Neural cell (in vitro differentiated cells): ENCODE measurements around the gene REEP1. TPM values are rescaled to one million over a fixed set of nuclear protein-coding genes. Genes with fewer than 3 reads are reported as not detected.

Experiments
- H2AFZ ChIP-seq: fragments of 200-600, 300-800 bp; sonication (generic), shearing (Covaris generic); 2 replicates; pipeline ENCODE4 v1.6.0; 2014; ENCODE audit warnings: low read depth, mild to moderate bottlenecking, antibody characterized with exemption, low read length, moderate library complexity
- H3F3A ChIP-seq: fragments of 200-600 bp; shearing (Covaris generic); 2 replicates; pipeline ENCODE4 v1.6.1; 2016; ENCODE audit warnings: mild to moderate bottlenecking, moderate library complexity, mixed read lengths, antibody characterized with exemption, low read length; ENCODE audit not compliant: insufficient read depth, poor library complexity, severe bottlenecking
- H3K27ac ChIP-seq: fragments of 200-600, 300-800 bp; sonication (generic), shearing (Covaris generic); 2 replicates; pipeline ENCODE4 v1.5.1; 2014; ENCODE audit warnings: mild to moderate bottlenecking, low read length, moderate library complexity
- H3K27me3 ChIP-seq: fragments of 300-800, 200-600 bp; sonication (generic), shearing (Covaris generic); 2 replicates; pipeline ENCODE4 v1.6.0; 2014; ENCODE audit warnings: mild to moderate bottlenecking, low read depth, low read length, moderate library complexity; ENCODE audit not compliant: insufficient read depth
- H3K36me3 ChIP-seq: fragments of 300-800, 200-600 bp; sonication (generic), shearing (Covaris generic); 2 replicates; pipeline ENCODE4 v1.5.1; 2014; ENCODE audit warnings: mild to moderate bottlenecking, antibody characterized with exemption, low read length, moderate library complexity; ENCODE audit not compliant: insufficient read depth
- H3K4me2 ChIP-seq: fragments of 300-800, 200-600 bp; sonication (generic), shearing (Covaris generic); 2 replicates; pipeline ENCODE4 v1.6.0; 2014; ENCODE audit warnings: mild to moderate bottlenecking, low read length
- H3K4me3 ChIP-seq: fragments of 300-800, 200-600 bp; sonication (generic), shearing (Covaris generic); 2 replicates; pipeline ENCODE4 v1.5.1; 2014; ENCODE audit warnings: mild to moderate bottlenecking, low read length, moderate library complexity
- H3K79me2 ChIP-seq: fragments of 200-600 bp; shearing (Covaris generic); replicated peaks from 2 replicates; pipeline ENCODE4 v1.6.0; 2014; ENCODE audit warnings: mild to moderate bottlenecking, low read length, moderate library complexity; ENCODE audit not compliant: insufficient read depth
- H3K9ac ChIP-seq: fragments of 300-800, 200-600 bp; sonication (generic), shearing (Covaris generic); 2 replicates; pipeline ENCODE4 v1.6.1; 2016; ENCODE audit warnings: mild to moderate bottlenecking, low read length, mixed read lengths
- H3K9me2 ChIP-seq: fragments of 200-600 bp; shearing (Covaris generic); 2 replicates; pipeline ENCODE4 v1.6.1; 2016; ENCODE audit warnings: mild to moderate bottlenecking, low read length, mixed read lengths; ENCODE audit not compliant: insufficient read depth
- H3K9me3 ChIP-seq: fragments of 200-600, 300-800 bp; sonication (generic), shearing (Covaris generic); 2 replicates; pipeline ENCODE4 v1.6.1; 2016; ENCODE audit warnings: mild to moderate bottlenecking, mixed run types, low read length, moderate library complexity, mixed read lengths
- H4K20me1 ChIP-seq: fragments of 200-600 bp; shearing (Covaris generic); 2 replicates; pipeline ENCODE4 v1.6.1; 2016; ENCODE audit warnings: mild to moderate bottlenecking, mixed run types; ENCODE audit not compliant: insufficient read depth
- EP300 ChIP-seq: fragments of 450-650 bp; conservative IDR thresholded peaks from 2 replicates; pipeline ENCODE4 v1.6.1; 2014; ENCODE audit warnings: antibody characterized with exemption, mild to moderate bottlenecking, moderate library complexity; ENCODE audit not compliant: poor library complexity, severe bottlenecking
- EZH2 ChIP-seq: fragments of 200-600, 300-800 bp; shearing (Covaris generic), sonication (generic); IDR thresholded peaks from 2 replicates; pipeline ENCODE4 v1.6.1; 2014; ENCODE audit warnings: antibody characterized with exemption, low read length, borderline replicate concordance, mild to moderate bottlenecking; ENCODE audit not compliant: insufficient read depth, poor library complexity, severe bottlenecking
- MXI1 ChIP-seq: fragments of 450-650 bp; conservative IDR thresholded peaks from 2 replicates; pipeline ENCODE4 v1.6.1; 2014; ENCODE audit warnings: antibody characterized with exemption, mild to moderate bottlenecking; ENCODE audit not compliant: poor library complexity, severe bottlenecking
- POLR2AphosphoS5 ChIP-seq: IDR thresholded peaks from 2 replicates; pipeline ENCODE4 v1.6.1; 2012
- RAD21 ChIP-seq: fragments of 450-650 bp; conservative IDR thresholded peaks from 2 replicates; pipeline ENCODE4 v1.6.1; 2014; ENCODE audit warnings: antibody characterized with exemption, mild to moderate bottlenecking, moderate library complexity
- REST ChIP-seq: IDR thresholded peaks from 2 replicates; pipeline ENCODE4 v1.6.1; 2012; ENCODE audit warnings: borderline replicate concordance
- SMC3 ChIP-seq: fragments of 450-650 bp; conservative IDR thresholded peaks from 2 replicates; pipeline ENCODE4 v1.6.1; 2014; ENCODE audit warnings: antibody characterized with exemption, mild to moderate bottlenecking, moderate library complexity; ENCODE audit not compliant: poor library complexity
- TAF1 ChIP-seq: IDR thresholded peaks from 2 replicates; pipeline ENCODE4 v1.6.1; 2012; ENCODE audit warnings: low read depth
- polyA plus RNA-seq: library from polyadenylated mRNA; depleted of rRNA; stranded (reverse); fragments of >200 nt; gene quantifications from 2 replicates; pipeline ENCODE4 v1.2.3, GENCODE V29; 2014
- TF ChIP-seq, protein P1 (sequence below): fragments of 450-650 bp; IDR thresholded peaks from 2 replicates; pipeline ENCODE4 v1.5.1; 2014; ENCODE audit warnings: antibody characterized with exemption, mild to moderate bottlenecking, moderate library complexity; ENCODE audit not compliant: poor library complexity, severe bottlenecking

The REEP1 gene
- polyA plus RNA-seq, 1 donor from 2014 or later = 121 TPM

DNA sequence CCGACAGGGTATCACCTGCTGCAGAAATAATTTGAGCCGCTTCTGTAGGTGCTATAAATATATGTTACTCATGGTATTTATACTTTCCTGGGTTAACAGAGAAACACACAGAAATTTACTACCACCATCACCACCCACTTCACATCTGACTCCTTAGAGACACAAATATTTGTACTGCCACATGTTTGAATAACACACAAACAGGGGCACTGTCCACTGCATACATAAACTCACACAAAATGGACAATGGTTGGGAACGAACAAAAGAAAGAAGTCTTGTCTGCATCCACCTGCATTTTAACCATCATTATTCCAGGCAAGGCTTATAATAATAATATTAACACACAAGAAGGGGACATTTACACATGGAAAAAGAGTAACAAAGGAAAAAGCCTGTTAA lies 166.1 kb downstream of the REEP1 start:
- Histone ChIP-seq H3F3A (no peaks in the 10 kb centered on the region), H3K27ac (no peak overlapping the region), H3K9me2 (no peaks in the 10 kb centered on the region), H4K20me1 (no peaks in the 10 kb centered on the region), H3K79me2 (no peaks in the 10 kb centered on the region), H3K36me3 (peaks cover 4% of the 10 kb centered on the region), H3K9me3 (no peaks in the 10 kb centered on the region), H3K9ac (no peak overlapping the region), H3K4me2 (no peak overlapping the region), H3K27me3 (no peaks in the 10 kb centered on the region), H3K4me3 (no peak overlapping the region), H2AFZ (no peak overlapping the region)
- TF ChIP-seq, protein P1, sequence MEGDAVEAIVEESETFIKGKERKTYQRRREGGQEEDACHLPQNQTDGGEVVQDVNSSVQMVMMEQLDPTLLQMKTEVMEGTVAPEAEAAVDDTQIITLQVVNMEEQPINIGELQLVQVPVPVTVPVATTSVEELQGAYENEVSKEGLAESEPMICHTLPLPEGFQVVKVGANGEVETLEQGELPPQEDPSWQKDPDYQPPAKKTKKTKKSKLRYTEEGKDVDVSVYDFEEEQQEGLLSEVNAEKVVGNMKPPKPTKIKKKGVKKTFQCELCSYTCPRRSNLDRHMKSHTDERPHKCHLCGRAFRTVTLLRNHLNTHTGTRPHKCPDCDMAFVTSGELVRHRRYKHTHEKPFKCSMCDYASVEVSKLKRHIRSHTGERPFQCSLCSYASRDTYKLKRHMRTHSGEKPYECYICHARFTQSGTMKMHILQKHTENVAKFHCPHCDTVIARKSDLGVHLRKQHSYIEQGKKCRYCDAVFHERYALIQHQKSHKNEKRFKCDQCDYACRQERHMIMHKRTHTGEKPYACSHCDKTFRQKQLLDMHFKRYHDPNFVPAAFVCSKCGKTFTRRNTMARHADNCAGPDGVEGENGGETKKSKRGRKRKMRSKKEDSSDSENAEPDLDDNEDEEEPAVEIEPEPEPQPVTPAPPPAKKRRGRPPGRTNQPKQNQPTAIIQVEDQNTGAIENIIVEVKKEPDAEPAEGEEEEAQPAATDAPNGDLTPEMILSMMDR = no peak
- no peak for TF ChIP-seq REST
- no peak for TF ChIP-seq POLR2AphosphoS5
- TF ChIP-seq EP300 = no peak
- no peak for TF ChIP-seq RAD21
- no peak for TF ChIP-seq SMC3
- no peak for TF ChIP-seq EZH2
- no peak for TF ChIP-seq MXI1
- no peak for TF ChIP-seq TAF1

GRCh38 chr2:86170449-86170848 lies 167.0 kb downstream of the REEP1 start:
- Histone ChIP-seq H2AFZ (no peak overlapping the region), H3K4me3 (no peak overlapping the region), H3K4me2 (no peak overlapping the region), H3K36me3 (peaks cover 4% of the 10 kb centered on the region), H3K79me2 (no peaks in the 10 kb centered on the region), H3K9me3 (no peaks in the 10 kb centered on the region), H3F3A (no peaks in the 10 kb centered on the region), H3K9ac (no peak overlapping the region), H3K27me3 (no peaks in the 10 kb centered on the region), H3K27ac (no peak overlapping the region), H3K9me2 (no peaks in the 10 kb centered on the region), H4K20me1 (no peaks in the 10 kb centered on the region)
- no peak for TF ChIP-seq MXI1
- TF ChIP-seq SMC3 = no peak
- TF ChIP-seq REST = no peak
- no peak for TF ChIP-seq EP300
- TF ChIP-seq POLR2AphosphoS5 = no peak
- no peak for TF ChIP-seq TAF1
- no peak for TF ChIP-seq EZH2
- TF ChIP-seq RAD21 = no peak
- TF ChIP-seq, protein P1 = no peak
